Caco-2 (cell line): Measurements from ENCODE around the gene OR2V1. TPM values are rescaled to one million over a fixed set of nuclear protein-coding genes. Genes with fewer than 3 reads are reported as not detected.

Experiments used
- BruUV-seq: library from RNA; stranded (reverse); fragments of 400-500 nt; replicated peaks from 2 replicates; lab custom pipeline; 2021; lab: Mats Ljungman, UMichigan
- CTCF ChIA-PET: fragments of 300-600 bp; sonication (Branson Sonifier 250); formaldehyde crosslinking; loops from one replicate; lab custom pipeline; 2022; ENCODE audit warnings: antibody characterized with exemption; lab: Charles Lee
- POLR2A ChIA-PET: fragments of 300-600 bp; sonication (Branson Sonifier 250); formaldehyde crosslinking; loops from one replicate; lab custom pipeline; 2022; ENCODE audit warnings: antibody characterized with exemption; lab: Charles Lee
- DNase-seq, 2 experiments: peaks; one replicate each; pipeline versions ENCODE4 v3.0.0 to v3.0.0-alpha.2; 2020 to 2022
- H3K27me3 ChIP-seq: replicated peaks from 2 replicates; pipeline ENCODE4 v1.6.0; 2011; ENCODE audit warnings: low read length; ENCODE audit not compliant: control insufficient read depth, insufficient read depth
- H3K36me3 ChIP-seq: 2 replicates; pipeline ENCODE4 v1.5.1; 2011; ENCODE audit warnings: low read length; ENCODE audit not compliant: control insufficient read depth, insufficient read depth
- H3K4me1 ChIP-seq: fragments of 250-450 bp; sonication (Bioruptor Pico); 2 replicates; pipeline ENCODE4 v1.5.1; 2020; ENCODE audit warnings: mild to moderate bottlenecking
- H3K4me3 ChIP-seq: 2 replicates; pipeline ENCODE4 v1.5.1; 2011; ENCODE audit warnings: low read depth, mild to moderate bottlenecking, control low read depth, low read length
- H3K9me3 ChIP-seq: fragments of 250-450 bp; sonication (Bioruptor Pico); 2 replicates; pipeline ENCODE4 v1.5.1; 2020; ENCODE audit warnings: mild to moderate bottlenecking, moderate library complexity
- H3K27ac Mint-ChIP-seq: one replicate; pipeline ENCODE4 v1.8.0; 2022; ENCODE audit warnings: mixed read lengths; ENCODE audit not compliant: unreplicated experiment
- H3K27me3 Mint-ChIP-seq: one replicate; pipeline ENCODE4 v1.8.0; 2022; ENCODE audit warnings: mixed read lengths; ENCODE audit not compliant: insufficient read depth, unreplicated experiment
- H3K36me3 Mint-ChIP-seq: one replicate; pipeline ENCODE4 v1.8.0; 2022; ENCODE audit warnings: mild to moderate bottlenecking, mixed read lengths; ENCODE audit not compliant: insufficient read depth, unreplicated experiment
- H3K4me1 Mint-ChIP-seq: one replicate; pipeline ENCODE4 v1.8.0; 2022; ENCODE audit warnings: low read depth, mixed read lengths; ENCODE audit not compliant: unreplicated experiment
- H3K4me3 Mint-ChIP-seq: one replicate; pipeline ENCODE4 v1.8.0; 2022; ENCODE audit warnings: mild to moderate bottlenecking, moderate library complexity, mixed read lengths; ENCODE audit not compliant: unreplicated experiment
- H3K9me3 Mint-ChIP-seq: one replicate; pipeline ENCODE4 v1.8.0; 2022; ENCODE audit warnings: mixed read lengths; ENCODE audit not compliant: unreplicated experiment
- intact Hi-C: fragments of 100-400 bp; cut with micrococcal nuclease; formaldehyde crosslinking; loops from one replicate; pipeline ENCODE4 v1.10.0; 2022; ENCODE audit not compliant: unreplicated experiment
- total RNA-seq: library from RNA; stranded (reverse); gene quantifications from 2 replicates; pipeline ENCODE4 v1.2.3, GENCODE V29; 2022
- TF ChIP-seq, protein P1 (sequence below), 2 experiments: fragments of 200-600 bp in 1 of 2; IDR thresholded peaks; 1 replicate in 1 of 2; 2 replicates in 1 of 2; pipeline versions ENCODE4 v1.5.1 to v1.8.0; 2011 to 2022; ENCODE audit warnings: antibody characterized with exemption in 1 of 2, control low read depth in 1 of 2, inconsistent platforms in 1 of 2, low read depth in 1 of 2, low read length in 1 of 2, mild to moderate bottlenecking in 1 of 2, moderate library complexity in 1 of 2; ENCODE audit not compliant: insufficient read depth in 1 of 2, severe bottlenecking in 1 of 2, unreplicated experiment in 1 of 2

Gene OR2V1
- total RNA-seq, 1 experiment from 2014 or later = not detected

DNA sequence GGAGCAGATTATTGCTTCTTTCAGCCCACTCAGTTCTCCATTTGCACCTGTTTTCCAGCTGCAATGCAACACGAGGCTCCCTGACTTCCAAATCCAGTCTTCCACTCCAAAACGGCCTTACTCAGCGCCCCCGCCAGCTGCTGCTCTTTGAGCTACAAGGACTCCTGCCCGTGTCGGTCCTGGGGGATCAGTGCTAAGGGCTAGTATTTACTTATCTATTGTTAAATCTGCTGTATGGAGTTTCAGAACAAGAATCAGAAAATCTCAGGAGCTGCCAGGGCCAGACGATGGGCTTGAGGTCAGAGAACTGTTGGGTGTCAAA is 44.1 kb downstream of the OR2V1 start:
- Mint-ChIP-seq H3K4me3 (no peak overlapping the region), H3K4me1 (no peaks in the 10 kb centered on the region), H3K36me3 (no peaks in the 10 kb centered on the region), H3K27me3 (no peaks in the 10 kb centered on the region), H3K27ac (no peak overlapping the region), H3K9me3 (peaks cover 12% of the 10 kb centered on the region)
- no peak for DNase-seq
- H3K9me3 ChIP-seq = no peaks in the 10 kb centered on the region
- no peaks in the 10 kb centered on the region for H3K4me1 ChIP-seq
- no peaks in the 10 kb centered on the region for H3K27me3 ChIP-seq
- CTCF ChIA-PET = interaction anchor here (0.7 kb wide), 1 partner anchor 98 kb away, joined by 3 read pairs; no protein-coding TSS in a partner anchor
- no peaks in the 10 kb centered on the region for H3K36me3 ChIP-seq
- H3K4me3 ChIP-seq = no peak overlapping the region
- POLR2A ChIA-PET = no interaction called here
- TF ChIP-seq, protein P1, sequence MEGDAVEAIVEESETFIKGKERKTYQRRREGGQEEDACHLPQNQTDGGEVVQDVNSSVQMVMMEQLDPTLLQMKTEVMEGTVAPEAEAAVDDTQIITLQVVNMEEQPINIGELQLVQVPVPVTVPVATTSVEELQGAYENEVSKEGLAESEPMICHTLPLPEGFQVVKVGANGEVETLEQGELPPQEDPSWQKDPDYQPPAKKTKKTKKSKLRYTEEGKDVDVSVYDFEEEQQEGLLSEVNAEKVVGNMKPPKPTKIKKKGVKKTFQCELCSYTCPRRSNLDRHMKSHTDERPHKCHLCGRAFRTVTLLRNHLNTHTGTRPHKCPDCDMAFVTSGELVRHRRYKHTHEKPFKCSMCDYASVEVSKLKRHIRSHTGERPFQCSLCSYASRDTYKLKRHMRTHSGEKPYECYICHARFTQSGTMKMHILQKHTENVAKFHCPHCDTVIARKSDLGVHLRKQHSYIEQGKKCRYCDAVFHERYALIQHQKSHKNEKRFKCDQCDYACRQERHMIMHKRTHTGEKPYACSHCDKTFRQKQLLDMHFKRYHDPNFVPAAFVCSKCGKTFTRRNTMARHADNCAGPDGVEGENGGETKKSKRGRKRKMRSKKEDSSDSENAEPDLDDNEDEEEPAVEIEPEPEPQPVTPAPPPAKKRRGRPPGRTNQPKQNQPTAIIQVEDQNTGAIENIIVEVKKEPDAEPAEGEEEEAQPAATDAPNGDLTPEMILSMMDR (IDR thresholded peaks at IDR 0.05; ENCODE audit: insufficient read depth in 1 of 2, low read depth in 1 of 2, low read length in 1 of 2, severe bottlenecking in 1 of 2, unreplicated experiment in 1 of 2) = no peak
- BruUV-seq = no TSS peak
- intact Hi-C loops = loop anchor here (5.0 kb wide), 1 partner anchor 220 kb away; no protein-coding TSS in a partner anchor

DNA sequence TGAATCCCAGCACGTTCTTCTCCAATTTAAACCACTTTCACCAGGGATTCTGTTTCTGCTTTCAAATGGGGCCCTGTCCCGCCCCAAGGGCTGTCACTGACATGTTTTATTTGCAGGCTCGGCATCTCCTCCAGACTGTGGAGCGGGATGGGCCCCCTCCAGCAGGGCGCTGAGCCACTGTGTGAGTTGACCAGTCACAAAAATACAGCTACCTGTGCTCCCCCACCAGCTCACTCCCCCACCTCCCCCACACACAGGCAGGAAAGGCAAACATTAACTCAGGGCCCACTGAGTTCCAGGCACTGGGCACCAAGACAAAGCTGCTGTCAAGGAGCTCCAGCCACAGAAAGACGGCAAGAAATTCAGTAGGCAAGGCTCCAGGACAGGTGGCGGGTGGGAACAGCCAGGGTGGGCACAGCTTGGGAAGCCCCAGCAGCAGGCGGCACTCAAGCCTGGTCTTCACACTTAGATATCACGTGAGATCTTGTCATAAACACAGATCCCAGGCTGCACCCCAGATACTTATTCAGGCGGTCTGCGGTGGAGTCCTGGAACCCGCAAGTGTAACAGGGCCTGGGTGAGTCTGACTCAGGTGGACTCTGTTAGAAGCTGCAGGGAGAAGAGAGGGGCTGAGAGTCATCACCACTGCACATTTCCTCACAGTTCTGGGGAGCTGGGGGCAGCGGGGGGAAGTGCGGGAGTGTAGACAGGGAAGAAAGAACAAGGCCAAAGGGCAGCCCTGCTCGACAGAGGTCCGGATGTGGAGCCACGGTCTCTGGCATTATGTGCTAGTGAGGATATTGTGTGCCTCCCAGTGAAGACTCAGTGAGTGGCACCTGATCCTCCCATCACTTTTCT is 44.7 kb downstream of the OR2V1 start:
- no peaks in the 10 kb centered on the region for H3K4me1 ChIP-seq
- Mint-ChIP-seq H3K9me3 (peaks cover 15% of the 10 kb centered on the region), H3K27me3 (no peaks in the 10 kb centered on the region), H3K36me3 (no peaks in the 10 kb centered on the region), H3K4me1 (no peaks in the 10 kb centered on the region), H3K4me3 (no peak overlapping the region), H3K27ac (no peak overlapping the region)
- intact Hi-C loops = loop anchor here (5.0 kb wide), 1 partner anchor 219 kb away; no protein-coding TSS in a partner anchor
- TF ChIP-seq, protein P1 (IDR thresholded peaks at IDR 0.05; ENCODE audit: insufficient read depth in 1 of 2, low read depth in 1 of 2, low read length in 1 of 2, severe bottlenecking in 1 of 2, unreplicated experiment in 1 of 2) = no peak
- H3K9me3 ChIP-seq = no peaks in the 10 kb centered on the region
- H3K27me3 ChIP-seq = no peaks in the 10 kb centered on the region
- CTCF ChIA-PET = no interaction called here
- POLR2A ChIA-PET = no interaction called here
- H3K36me3 ChIP-seq = no peaks in the 10 kb centered on the region
- no peak overlapping the region for H3K4me3 ChIP-seq
- DNase-seq = no peak
- BruUV-seq = no TSS peak

DNA sequence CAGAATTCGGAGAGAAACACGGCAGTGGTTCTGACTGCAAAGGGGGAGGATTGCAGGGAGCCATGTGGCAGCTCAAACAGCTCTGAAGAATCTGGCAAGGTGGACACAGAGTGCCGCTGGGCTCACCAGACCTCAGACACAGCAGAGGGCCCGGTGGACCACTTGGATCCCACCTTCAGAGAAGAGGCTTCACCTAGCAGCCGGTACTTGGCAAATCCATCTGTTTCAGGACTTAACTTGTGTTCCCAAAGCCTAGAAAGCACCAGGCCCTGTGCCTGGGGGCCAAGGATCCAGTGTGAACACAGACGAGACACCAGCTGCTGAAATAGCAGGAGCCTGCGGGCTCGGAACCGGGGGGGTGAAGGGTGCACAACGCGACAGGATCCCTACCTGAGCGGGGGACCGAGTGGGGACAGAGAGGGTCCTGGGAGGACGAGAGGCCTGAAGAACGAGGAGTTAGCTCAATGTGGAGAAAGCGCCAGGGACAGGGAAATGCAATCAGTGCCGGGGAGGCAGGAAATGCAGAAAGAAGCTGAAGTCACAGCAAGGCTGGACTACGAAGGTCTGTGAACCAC is 46.3 kb downstream of the OR2V1 start:
- H3K27ac Mint-ChIP-seq = no peak overlapping the region
- H3K27me3 Mint-ChIP-seq = no peaks in the 10 kb centered on the region
- POLR2A ChIA-PET = no interaction called here
- no TSS peak for BruUV-seq
- peaks cover 15% of the 10 kb centered on the region for H3K9me3 Mint-ChIP-seq
- intact Hi-C loops = loop anchor here (5.0 kb wide), 1 partner anchor 217 kb away; no protein-coding TSS in a partner anchor
- Histone ChIP-seq H3K4me3 (no peak overlapping the region), H3K27me3 (no peaks in the 10 kb centered on the region), H3K9me3 (no peaks in the 10 kb centered on the region), H3K36me3 (no peaks in the 10 kb centered on the region), H3K4me1 (no peaks in the 10 kb centered on the region)
- H3K4me3 Mint-ChIP-seq = no peak overlapping the region
- TF ChIP-seq, protein P1 (IDR thresholded peaks at IDR 0.05; ENCODE audit: insufficient read depth in 1 of 2, low read depth in 1 of 2, low read length in 1 of 2, severe bottlenecking in 1 of 2, unreplicated experiment in 1 of 2) = no peak
- CTCF ChIA-PET = no interaction called here
- H3K36me3 Mint-ChIP-seq = no peaks in the 10 kb centered on the region
- H3K4me1 Mint-ChIP-seq = no peaks in the 10 kb centered on the region
- DNase-seq = no peak
